ENCODE data around the gene PARD3B.

The PARD3B gene

GRCh38 chr2:205094031-205094430 is 548.8 kb downstream of the PARD3B start:
- ChIA-PET CTCF (no interaction called here), POLR2A (no interaction called here)
- DNase-seq (ENCODE audit: extremely low spot score) = no peak
- no peak for TF ChIP-seq L3MBTL2 (conservative IDR thresholded peaks at IDR 0.05)
- no peak for TF ChIP-seq LEF1 (IDR thresholded peaks at IDR 0.05; ENCODE audit: borderline replicate concordance)
- peak; percentile 93 for TF ChIP-seq PKNOX1 (IDR thresholded peaks at IDR 0.05)
- no peak for TF ChIP-seq ARNT (IDR thresholded peaks at IDR 0.05)
- TF ChIP-seq ELF4 (IDR thresholded peaks at IDR 0.05) = no peak
- peak; percentile 82 for TF ChIP-seq CTBP1 (IDR thresholded peaks at IDR 0.05; ENCODE audit: borderline replicate concordance)
- TF ChIP-seq ZNF384 (IDR thresholded peaks at IDR 0.05) = no peak
- no peak for TF ChIP-seq SP1 (IDR thresholded peaks at IDR 0.05)
- TF ChIP-seq TARDBP (IDR thresholded peaks at IDR 0.05) = no peak

- DNase-seq (ENCODE audit: extremely low spot score) = no peak
- CTCF ChIA-PET = interaction anchor here (0.6 to 0.8 kb wide), 2 partner anchors 144 to 206 kb away, joined by 3 to 10 read pairs; no protein-coding TSS in a partner anchor
- TF ChIP-seq HDGF (IDR thresholded peaks at IDR 0.05; ENCODE audit: borderline replicate concordance) = no peak
- no peak for TF ChIP-seq FOXA1 (IDR thresholded peaks at IDR 0.05)
- TF ChIP-seq NFRKB (IDR thresholded peaks at IDR 0.05) = no peak
- TF ChIP-seq FOXK2 (IDR thresholded peaks at IDR 0.05) = no peak
- TF ChIP-seq SP1 (IDR thresholded peaks at IDR 0.05) = no peak
- POLR2A ChIA-PET = no interaction called here
Measured at GRCh38 chr2:205103699-205104098, 558.4 kb downstream of the PARD3B start.

- CTCF ChIA-PET = no interaction called here
- POLR2A ChIA-PET = no interaction called here
- TF ChIP-seq SUZ12 (IDR thresholded peaks at IDR 0.05) (no peak), ZNF384 (IDR thresholded peaks at IDR 0.05) (no peak), PKNOX1 (IDR thresholded peaks at IDR 0.05) (no peak), CTBP1 (IDR thresholded peaks at IDR 0.05; ENCODE audit: borderline replicate concordance) (no peak), NFRKB (IDR thresholded peaks at IDR 0.05) (no peak), HDGF (IDR thresholded peaks at IDR 0.05; ENCODE audit: borderline replicate concordance) (no peak), TARDBP (IDR thresholded peaks at IDR 0.05) (no peak), L3MBTL2 (conservative IDR thresholded peaks at IDR 0.05) (no peak), LEF1 (IDR thresholded peaks at IDR 0.05; ENCODE audit: borderline replicate concordance) (no peak), ARNT (IDR thresholded peaks at IDR 0.05) (no peak), ELF4 (IDR thresholded peaks at IDR 0.05) (no peak), FOXK2 (IDR thresholded peaks at IDR 0.05) (no peak), FOXA1 (IDR thresholded peaks at IDR 0.05) (no peak), FOXM1 (IDR thresholded peaks at IDR 0.05; ENCODE audit: borderline replicate concordance) (no peak), BHLHE40 (IDR thresholded peaks at IDR 0.05; ENCODE audit: borderline replicate concordance) (no peak), SP1 (IDR thresholded peaks at IDR 0.05) (no peak)
- DNase-seq (ENCODE audit: extremely low spot score) = no peak
Measured at GRCh38 chr2:205107810-205108209, 562.5 kb downstream of the PARD3B start.

- no peak for TF ChIP-seq SP1 (IDR thresholded peaks at IDR 0.05)
- TF ChIP-seq TARDBP (IDR thresholded peaks at IDR 0.05) = no peak
- no peak for TF ChIP-seq LEF1 (IDR thresholded peaks at IDR 0.05; ENCODE audit: borderline replicate concordance)
- no peak for TF ChIP-seq PKNOX1 (IDR thresholded peaks at IDR 0.05)
- no peak for TF ChIP-seq BHLHE40 (IDR thresholded peaks at IDR 0.05; ENCODE audit: borderline replicate concordance)
- no peak for TF ChIP-seq ZNF384 (IDR thresholded peaks at IDR 0.05)
- TF ChIP-seq FOXM1 (IDR thresholded peaks at IDR 0.05; ENCODE audit: borderline replicate concordance) = no peak
- TF ChIP-seq FOXA1 (IDR thresholded peaks at IDR 0.05) = no peak
- TF ChIP-seq L3MBTL2 (conservative IDR thresholded peaks at IDR 0.05) = no peak
- no peak for TF ChIP-seq FOXK2 (IDR thresholded peaks at IDR 0.05)
- no peak for TF ChIP-seq HDGF (IDR thresholded peaks at IDR 0.05; ENCODE audit: borderline replicate concordance)
- TF ChIP-seq NFRKB (IDR thresholded peaks at IDR 0.05) = no peak
- TF ChIP-seq CTBP1 (IDR thresholded peaks at IDR 0.05; ENCODE audit: borderline replicate concordance) = no peak
- no peak for DNase-seq (ENCODE audit: extremely low spot score)
- CTCF ChIA-PET = no interaction called here
- POLR2A ChIA-PET = no interaction called here
Measured at GRCh38 chr2:205115511-205115910, 570.2 kb downstream of the PARD3B start.

GRCh38 chr2:205117125-205117524 is 571.9 kb downstream of the PARD3B start:
- no peak for DNase-seq (ENCODE audit: extremely low spot score)
- ChIA-PET CTCF (no interaction called here), POLR2A (no interaction called here)
- TF ChIP-seq SP1 (IDR thresholded peaks at IDR 0.05) = no peak
- no peak for TF ChIP-seq ZNF384 (IDR thresholded peaks at IDR 0.05)
- TF ChIP-seq HDGF (IDR thresholded peaks at IDR 0.05; ENCODE audit: borderline replicate concordance) = no peak
- TF ChIP-seq ELF4 (IDR thresholded peaks at IDR 0.05) = no peak
- no peak for TF ChIP-seq NFRKB (IDR thresholded peaks at IDR 0.05)
- TF ChIP-seq LEF1 (IDR thresholded peaks at IDR 0.05; ENCODE audit: borderline replicate concordance) = no peak
- TF ChIP-seq FOXA1 (IDR thresholded peaks at IDR 0.05) = no peak
- no peak for TF ChIP-seq CTBP1 (IDR thresholded peaks at IDR 0.05; ENCODE audit: borderline replicate concordance)
- no peak for TF ChIP-seq SUZ12 (IDR thresholded peaks at IDR 0.05)
- TF ChIP-seq ARNT (IDR thresholded peaks at IDR 0.05) = no peak
- no peak for TF ChIP-seq FOXK2 (IDR thresholded peaks at IDR 0.05)
- TF ChIP-seq PKNOX1 (IDR thresholded peaks at IDR 0.05) = no peak
- TF ChIP-seq TARDBP (IDR thresholded peaks at IDR 0.05) = no peak
- no peak for TF ChIP-seq BHLHE40 (IDR thresholded peaks at IDR 0.05; ENCODE audit: borderline replicate concordance)
- no peak for TF ChIP-seq L3MBTL2 (conservative IDR thresholded peaks at IDR 0.05)
- no peak for TF ChIP-seq FOXM1 (IDR thresholded peaks at IDR 0.05; ENCODE audit: borderline replicate concordance)

- ChIA-PET POLR2A (no interaction called here), CTCF (no interaction called here)
- no peak for TF ChIP-seq FOXA1 (IDR thresholded peaks at IDR 0.05)
- TF ChIP-seq ELF4 (IDR thresholded peaks at IDR 0.05) = no peak
- TF ChIP-seq PKNOX1 (IDR thresholded peaks at IDR 0.05) = no peak
- TF ChIP-seq FOXM1 (IDR thresholded peaks at IDR 0.05; ENCODE audit: borderline replicate concordance) = no peak
- no peak for TF ChIP-seq BHLHE40 (IDR thresholded peaks at IDR 0.05; ENCODE audit: borderline replicate concordance)
- TF ChIP-seq TARDBP (IDR thresholded peaks at IDR 0.05) = no peak
- no peak for TF ChIP-seq HDGF (IDR thresholded peaks at IDR 0.05; ENCODE audit: borderline replicate concordance)
- TF ChIP-seq FOXK2 (IDR thresholded peaks at IDR 0.05) = no peak
- no peak for TF ChIP-seq LEF1 (IDR thresholded peaks at IDR 0.05; ENCODE audit: borderline replicate concordance)
- no peak for TF ChIP-seq ARNT (IDR thresholded peaks at IDR 0.05)
- no peak for TF ChIP-seq SP1 (IDR thresholded peaks at IDR 0.05)
- no peak for TF ChIP-seq NFRKB (IDR thresholded peaks at IDR 0.05)
- no peak for TF ChIP-seq CTBP1 (IDR thresholded peaks at IDR 0.05; ENCODE audit: borderline replicate concordance)
- no peak for TF ChIP-seq SUZ12 (IDR thresholded peaks at IDR 0.05)
- no peak for TF ChIP-seq ZNF384 (IDR thresholded peaks at IDR 0.05)
- no peak for TF ChIP-seq L3MBTL2 (conservative IDR thresholded peaks at IDR 0.05)
- no peak for DNase-seq (ENCODE audit: extremely low spot score)
Measured at GRCh38 chr2:205119136-205119535, 573.9 kb downstream of the PARD3B start.
